Lower leg skin (tissue), 3 donors: ENCODE data around the gene EDNRA.

Experiments used
- CTCF ChIP-seq, 3 donors: fragments of 450-650 bp; IDR thresholded peaks; one replicate each; pipeline ENCODE4 v1.5.1; 2016; ENCODE audit warnings: antibody characterized with exemption in 3 of 3, mild to moderate bottlenecking in 3 of 3, moderate library complexity in 2 of 3
- POLR2A ChIP-seq, 2 donors: fragments of 450-650 bp; IDR thresholded peaks; one replicate each; pipeline ENCODE4 v1.6.1; 2016 to 2017; ENCODE audit warnings: antibody characterized with exemption in 2 of 2, mild to moderate bottlenecking in 1 of 2, moderate library complexity in 1 of 2

- no peak for TF ChIP-seq CTCF (IDR thresholded peaks at IDR 0.05)
- TF ChIP-seq POLR2A (IDR thresholded peaks at IDR 0.05) = no peak
These were observed 62.1 kb downstream of the EDNRA start for GRCh38 chr4:147543034-147543433.
